SK-N-SH (cell line): ENCODE measurements around the gene TRMT1. TPM values are rescaled to one million over a fixed set of nuclear protein-coding genes. Genes with fewer than 3 reads are reported as not detected.

ENCODE experiments used
- CTCF ChIA-PET: fragments of 300-600, 350-600 bp; formaldehyde crosslinking; extraction: SDS; loops from one replicate; lab custom pipeline; 2021; lab: Yijun Ruan, JAX
- POLR2A ChIA-PET: fragments of 350-600 bp; sonication (Branson Sonifier 250); formaldehyde crosslinking; extraction: SDS; loops from one replicate; lab custom pipeline; 2020; ENCODE audit warnings: antibody characterized with exemption, inconsistent platforms; lab: Yijun Ruan, JAX
- DNase-seq: peaks from one replicate; pipeline ENCODE4 v3.0.0; 2012
- H2AFZ ChIP-seq: fragments of 200-600 bp; sonication (generic); 2 replicates; pipeline ENCODE4 v1.8.1; 2016; ENCODE audit warnings: antibody characterized with exemption, mild to moderate bottlenecking, low read depth
- H3F3A ChIP-seq: fragments of 200-600 bp; sonication (generic); replicated peaks from 2 replicates; pipeline ENCODE3; 2016; ENCODE audit warnings: antibody characterized with exemption, mild to moderate bottlenecking; ENCODE audit not compliant: insufficient read depth
- H3K27ac ChIP-seq, 2 experiments: fragments of 200-500 bp in 1 of 2; fragments of 200-600 bp in 1 of 2; sonication (Bioruptor generic) in 1 of 2; sonication (generic), shearing (Covaris generic) in 1 of 2; 2 replicates each; pipeline versions ENCODE4 v1.5.1 to v1.6.1; 2014 to 2016; ENCODE audit warnings: low read depth in 2 of 2, inconsistent platforms in 1 of 2, low read length in 1 of 2, mild to moderate bottlenecking in 1 of 2, mixed read lengths in 1 of 2
- H3K27me3 ChIP-seq: fragments of 200-600 bp; sonication (generic), shearing (Covaris generic); 2 replicates; pipeline ENCODE4 v1.6.1; 2016; ENCODE audit warnings: mixed run types; ENCODE audit not compliant: insufficient read depth
- H3K36me3 ChIP-seq, 2 experiments: fragments of 200-500 bp in 1 of 2; fragments of 200-600 bp in 1 of 2; sonication (Bioruptor generic) in 1 of 2; sonication (generic) in 1 of 2; replicated peaks in 1 of 2; 2 replicates each; pipeline versions ENCODE3 to v1.5.1; 2014 to 2016; ENCODE audit warnings: low read length in 1 of 2, mild to moderate bottlenecking in 1 of 2; ENCODE audit not compliant: insufficient read depth in 2 of 2, control insufficient read depth in 1 of 2
- H3K4me1 ChIP-seq, 2 experiments: fragments of 200-500 bp in 1 of 2; fragments of 200-600 bp in 1 of 2; sonication (Bioruptor generic) in 1 of 2; sonication (generic), shearing (Covaris generic) in 1 of 2; 2 replicates each; pipeline versions ENCODE4 v1.5.1 to v1.6.1; 2014 to 2016; ENCODE audit warnings: low read depth in 1 of 2, low read length in 1 of 2, mixed run types in 1 of 2; ENCODE audit not compliant: insufficient read depth in 2 of 2, control insufficient read depth in 1 of 2
- H3K4me2 ChIP-seq: fragments of 200-600 bp; sonication (generic), shearing (Covaris generic); 2 replicates; pipeline ENCODE4 v1.6.1; 2017; ENCODE audit warnings: mixed run types
- H3K4me3 ChIP-seq, 2 experiments: fragments of 200-500 bp in 1 of 2; fragments of 200-600 bp in 1 of 2; sonication (Bioruptor generic) in 1 of 2; sonication (generic), shearing (Covaris generic) in 1 of 2; 2 replicates each; pipeline versions ENCODE4 v1.5.1 to v1.8.1; 2014 to 2016; ENCODE audit warnings: low read depth in 2 of 2, inconsistent platforms in 1 of 2, low read length in 1 of 2, mild to moderate bottlenecking in 1 of 2, mixed read lengths in 1 of 2, moderate library complexity in 1 of 2
- H3K79me2 ChIP-seq: fragments of 200-600 bp; sonication (generic); 2 replicates; pipeline ENCODE4 v1.8.1; 2017; ENCODE audit warnings: mild to moderate bottlenecking; ENCODE audit not compliant: insufficient read depth
- H3K9ac ChIP-seq: fragments of 200-600 bp; sonication (generic); 2 replicates; pipeline ENCODE4 v1.6.1; 2017; ENCODE audit warnings: mixed run types
- H3K9me2 ChIP-seq: fragments of 200-600 bp; sonication (generic); 2 replicates; pipeline ENCODE4 v1.6.1; 2017; ENCODE audit warnings: mixed run types
- H3K9me3 ChIP-seq: fragments of 200-600 bp; sonication (generic); 2 replicates; pipeline ENCODE4 v1.6.1; 2017; ENCODE audit warnings: mixed run types, mild to moderate bottlenecking, moderate library complexity
- H4K20me1 ChIP-seq: fragments of 200-600 bp; sonication (generic); 2 replicates; pipeline ENCODE4 v1.6.1; 2017; ENCODE audit warnings: mild to moderate bottlenecking, mixed run types; ENCODE audit not compliant: insufficient read depth
- CHD2 ChIP-seq: fragments of 150-350 bp; IDR thresholded peaks from 2 replicates; pipeline ENCODE4 v1.6.1; 2018; ENCODE audit warnings: low read length; ENCODE audit not compliant: partially characterized antibody
- ELF1 ChIP-seq: IDR thresholded peaks from 2 replicates; pipeline ENCODE4 v1.4.0; 2012
- EP300 ChIP-seq, 2 experiments: IDR thresholded peaks; 2 replicates each; pipeline versions ENCODE4 v1.4.0 to v1.6.1; 2012; ENCODE audit warnings: borderline replicate concordance in 1 of 2, low read depth in 1 of 2, low read length in 1 of 2
- FOSL2 ChIP-seq: IDR thresholded peaks from 2 replicates; pipeline ENCODE4 v1.4.0; 2012; ENCODE audit warnings: low read depth, mild to moderate bottlenecking, moderate library complexity, borderline replicate concordance
- FOXJ3 ChIP-seq: sonication (generic); formaldehyde crosslinking; IDR thresholded peaks from 2 replicates; pipeline ENCODE4 v1.5.1; 2020; ENCODE audit warnings: mild to moderate bottlenecking, missing genetic modification reagents
- GABPA ChIP-seq: IDR thresholded peaks from 2 replicates; pipeline ENCODE4 v1.4.0; 2012; ENCODE audit warnings: low read depth, mild to moderate bottlenecking
- GATA2 ChIP-seq: sonication (generic); formaldehyde crosslinking; IDR thresholded peaks from 2 replicates; pipeline ENCODE4 v1.5.0; 2020; ENCODE audit warnings: mild to moderate bottlenecking, missing genetic modification reagents
- MEF2A ChIP-seq: IDR thresholded peaks from 2 replicates; pipeline ENCODE4 v1.4.0; 2012; ENCODE audit warnings: low read depth, borderline replicate concordance
- MXI1 ChIP-seq: IDR thresholded peaks from 2 replicates; pipeline ENCODE4 v1.6.1; 2012; ENCODE audit warnings: mild to moderate bottlenecking, low read depth, low read length, improper control_type of control experiment
- RAD21 ChIP-seq: IDR thresholded peaks from 2 replicates; pipeline ENCODE4 v1.6.1; 2012; ENCODE audit warnings: mild to moderate bottlenecking, low read length
- RCOR1 ChIP-seq: fragments of 150-350 bp; IDR thresholded peaks from 2 replicates; pipeline ENCODE4 v1.6.1; 2017; ENCODE audit warnings: antibody characterized with exemption, low read length
- RXRA ChIP-seq: IDR thresholded peaks from 2 replicates; pipeline ENCODE4 v1.4.0; 2012; ENCODE audit warnings: low read depth, mild to moderate bottlenecking, borderline replicate concordance
- SMC3 ChIP-seq: IDR thresholded peaks from 2 replicates; pipeline ENCODE4 v1.6.1; 2012; ENCODE audit warnings: low read depth, low read length, improper control_type of control experiment
- TAF1 ChIP-seq: IDR thresholded peaks from 2 replicates; pipeline ENCODE4 v1.6.1; 2012; ENCODE audit warnings: low read depth, mild to moderate bottlenecking, low read length, moderate library complexity, borderline replicate concordance
- TCF12 ChIP-seq: IDR thresholded peaks from 2 replicates; pipeline ENCODE4 v1.4.0; 2012
- TEAD4 ChIP-seq: IDR thresholded peaks from 2 replicates; pipeline ENCODE4 v1.4.0; 2012; ENCODE audit warnings: mild to moderate bottlenecking, borderline replicate concordance; ENCODE audit not compliant: insufficient read depth
- WGBS: methylation state at CpG from one replicate; pipeline ENCODE4 v1.1.6; 2017; ENCODE audit warnings: low lambda C conversion rate; 5-methylcytosine and 5-hydroxymethylcytosine counted together
- polyA plus RNA-seq, 3 experiments: library from polyadenylated mRNA; depleted of rRNA; stranded (reverse); fragments of >200 nt; gene quantifications; 2 replicates each; pipeline ENCODE4 v1.2.3, GENCODE V29; 2012
- TF ChIP-seq, protein P1 (sequence below): IDR thresholded peaks from 2 replicates; pipeline ENCODE4 v1.4.0; 2012; ENCODE audit warnings: low read depth
- TF ChIP-seq, protein P2 (sequence below): IDR thresholded peaks from 2 replicates; pipeline ENCODE4 v1.4.0; 2012; ENCODE audit warnings: low read depth, borderline replicate concordance
- TF ChIP-seq, protein P3 (sequence below): fragments of 200-600 bp; sonication (generic); IDR thresholded peaks from 2 replicates; pipeline ENCODE4 v1.6.1; 2017; ENCODE audit warnings: antibody characterized with exemption, mild to moderate bottlenecking, moderate library complexity
- TF ChIP-seq, protein P4 (sequence below): fragments of 150-350 bp; IDR thresholded peaks from 2 replicates; pipeline ENCODE4 v1.6.1; 2016; ENCODE audit warnings: mild to moderate bottlenecking, low read depth, low read length

TRMT1 gene
- polyA plus RNA-seq, 1 of the 3 experiments (the other 2 are of a cell fraction), result 64.9 TPM

DNA sequence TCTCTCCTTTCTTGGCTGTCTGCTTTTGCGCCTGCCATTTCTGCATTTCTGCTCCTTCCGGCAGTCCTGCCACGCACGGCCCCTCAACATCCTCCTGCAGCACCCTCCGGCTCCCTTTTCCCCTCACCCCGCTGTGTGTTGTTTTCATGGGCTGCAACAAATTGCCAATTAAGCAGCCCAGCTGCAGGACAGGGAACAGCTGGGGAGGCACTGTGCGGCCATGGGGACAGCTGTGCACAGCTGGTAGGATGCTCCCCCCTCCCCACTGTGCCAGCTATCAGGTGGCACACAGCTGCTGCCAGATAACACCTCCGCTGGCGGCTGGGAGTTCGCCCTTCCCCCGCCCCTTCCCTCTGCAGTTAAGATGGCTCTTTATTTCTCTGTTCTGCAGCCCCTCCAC lies 39.3 kb downstream of the TRMT1 start:
- Histone ChIP-seq H3K9me2 (no peaks in the 10 kb centered on the region), H3K27me3 (no peaks in the 10 kb centered on the region), H3K27ac (peak overlapping the region in 1 of 2 experiments; percentile 91; a peak in 2 of 4 replicates), H3F3A (no peaks in the 10 kb centered on the region), H2AFZ (no peak overlapping the region), H3K4me1 (peaks cover 10 to 55% of the 10 kb centered on the region in 2 experiments; a peak in 3 of 4 replicates), H3K4me2 (no peak overlapping the region), H3K4me3 (no peak overlapping the region)
- peak; percentile 86 for DNase-seq
- POLR2A ChIA-PET, result interaction anchor here (1.0 to 2.4 kb wide), 4 partner anchors 14 to 139 kb away, joined by 3 to 9 read pairs (median 4); partner anchors contain the start of genes CALR and DAND5
- CTCF ChIA-PET, result interaction anchor here (0.7 to 35.2 kb wide), 10 partner anchors 9 to 195 kb away, joined by 3 to 506 read pairs (median 14); no protein-coding TSS in a partner anchor
- no peak for TF ChIP-seq GABPA
- TF ChIP-seq RXRA, result no peak
- peak; percentile 86 for TF ChIP-seq GATA2 (CRISPR knock-in tag)
- TF ChIP-seq EP300 (IDR thresholded peaks at IDR 0.05; ENCODE audit: borderline replicate concordance in 1 of 2, low read depth in 1 of 2, low read length in 1 of 2), result peak in 1 of 2 experiments; percentile 52; a peak in 1 of 4 replicates
- TF ChIP-seq RCOR1, result peak; percentile 82
- TF ChIP-seq CHD2, result peak; percentile 56
- TF ChIP-seq, all 33 proteins: peak for 4
- H3K9ac ChIP-seq, result no peak overlapping the region
- H3K9me3 ChIP-seq, result no peaks in the 10 kb centered on the region
- H3K36me3 ChIP-seq, result peaks cover 13 to 31% of the 10 kb centered on the region in 2 experiments
- 89% methylated on average over 11 of the region's 11 CpGs for WGBS
- H3K79me2 ChIP-seq, result no peaks in the 10 kb centered on the region
- no peaks in the 10 kb centered on the region for H4K20me1 ChIP-seq

DNA sequence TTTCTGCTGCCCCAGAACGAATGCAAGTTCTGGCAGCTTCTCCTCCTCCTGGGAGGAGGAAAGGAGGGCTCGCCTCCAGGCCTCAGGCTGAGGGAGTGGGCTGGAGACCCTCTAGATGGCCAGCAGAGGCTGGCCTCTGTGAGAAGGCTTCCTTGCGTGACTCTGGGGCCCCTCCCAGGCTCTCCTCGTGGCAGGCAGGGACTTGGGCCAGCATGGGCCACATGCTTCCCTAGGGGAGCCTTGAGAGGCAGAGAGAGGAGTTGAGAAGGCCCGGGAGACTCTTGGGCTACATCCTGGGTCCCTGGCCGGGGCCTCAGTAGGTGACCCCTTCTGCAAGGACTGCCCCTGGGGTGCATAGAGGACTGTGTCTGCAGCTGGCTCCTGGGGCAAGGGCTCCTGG lies 39.8 kb downstream of the TRMT1 start:
- H3K27ac ChIP-seq, result peak overlapping the region in 1 of 2 experiments; percentile 91; a peak in 2 of 4 replicates
- H3K4me3 ChIP-seq, result no peak overlapping the region
- peaks cover 10 to 57% of the 10 kb centered on the region in 2 experiments; a peak in 3 of 4 replicates for H3K4me1 ChIP-seq
- H3K79me2 ChIP-seq, result no peaks in the 10 kb centered on the region
- no peaks in the 10 kb centered on the region for H3K9me3 ChIP-seq
- TF ChIP-seq SMC3, result no peak
- no peak for TF ChIP-seq TCF12
- TF ChIP-seq TEAD4, result no peak
- no peak for TF ChIP-seq FOSL2
- TF ChIP-seq ELF1, result no peak
- no peak for TF ChIP-seq MXI1
- TF ChIP-seq, protein P1, sequence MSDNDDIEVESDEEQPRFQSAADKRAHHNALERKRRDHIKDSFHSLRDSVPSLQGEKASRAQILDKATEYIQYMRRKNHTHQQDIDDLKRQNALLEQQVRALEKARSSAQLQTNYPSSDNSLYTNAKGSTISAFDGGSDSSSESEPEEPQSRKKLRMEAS, result no peak
- TF ChIP-seq RAD21, result no peak
- TF ChIP-seq, protein P2, sequence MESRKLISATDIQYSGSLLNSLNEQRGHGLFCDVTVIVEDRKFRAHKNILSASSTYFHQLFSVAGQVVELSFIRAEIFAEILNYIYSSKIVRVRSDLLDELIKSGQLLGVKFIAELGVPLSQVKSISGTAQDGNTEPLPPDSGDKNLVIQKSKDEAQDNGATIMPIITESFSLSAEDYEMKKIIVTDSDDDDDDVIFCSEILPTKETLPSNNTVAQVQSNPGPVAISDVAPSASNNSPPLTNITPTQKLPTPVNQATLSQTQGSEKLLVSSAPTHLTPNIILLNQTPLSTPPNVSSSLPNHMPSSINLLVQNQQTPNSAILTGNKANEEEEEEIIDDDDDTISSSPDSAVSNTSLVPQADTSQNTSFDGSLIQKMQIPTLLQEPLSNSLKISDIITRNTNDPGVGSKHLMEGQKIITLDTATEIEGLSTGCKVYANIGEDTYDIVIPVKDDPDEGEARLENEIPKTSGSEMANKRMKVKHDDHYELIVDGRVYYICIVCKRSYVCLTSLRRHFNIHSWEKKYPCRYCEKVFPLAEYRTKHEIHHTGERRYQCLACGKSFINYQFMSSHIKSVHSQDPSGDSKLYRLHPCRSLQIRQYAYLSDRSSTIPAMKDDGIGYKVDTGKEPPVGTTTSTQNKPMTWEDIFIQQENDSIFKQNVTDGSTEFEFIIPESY, result no peak
- TF ChIP-seq, protein P3, sequence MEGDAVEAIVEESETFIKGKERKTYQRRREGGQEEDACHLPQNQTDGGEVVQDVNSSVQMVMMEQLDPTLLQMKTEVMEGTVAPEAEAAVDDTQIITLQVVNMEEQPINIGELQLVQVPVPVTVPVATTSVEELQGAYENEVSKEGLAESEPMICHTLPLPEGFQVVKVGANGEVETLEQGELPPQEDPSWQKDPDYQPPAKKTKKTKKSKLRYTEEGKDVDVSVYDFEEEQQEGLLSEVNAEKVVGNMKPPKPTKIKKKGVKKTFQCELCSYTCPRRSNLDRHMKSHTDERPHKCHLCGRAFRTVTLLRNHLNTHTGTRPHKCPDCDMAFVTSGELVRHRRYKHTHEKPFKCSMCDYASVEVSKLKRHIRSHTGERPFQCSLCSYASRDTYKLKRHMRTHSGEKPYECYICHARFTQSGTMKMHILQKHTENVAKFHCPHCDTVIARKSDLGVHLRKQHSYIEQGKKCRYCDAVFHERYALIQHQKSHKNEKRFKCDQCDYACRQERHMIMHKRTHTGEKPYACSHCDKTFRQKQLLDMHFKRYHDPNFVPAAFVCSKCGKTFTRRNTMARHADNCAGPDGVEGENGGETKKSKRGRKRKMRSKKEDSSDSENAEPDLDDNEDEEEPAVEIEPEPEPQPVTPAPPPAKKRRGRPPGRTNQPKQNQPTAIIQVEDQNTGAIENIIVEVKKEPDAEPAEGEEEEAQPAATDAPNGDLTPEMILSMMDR, result no peak
- TF ChIP-seq MEF2A, result no peak
- no peak for TF ChIP-seq FOXJ3 (CRISPR knock-in tag)
- no peak for TF ChIP-seq TAF1
- TF ChIP-seq, protein P4, sequence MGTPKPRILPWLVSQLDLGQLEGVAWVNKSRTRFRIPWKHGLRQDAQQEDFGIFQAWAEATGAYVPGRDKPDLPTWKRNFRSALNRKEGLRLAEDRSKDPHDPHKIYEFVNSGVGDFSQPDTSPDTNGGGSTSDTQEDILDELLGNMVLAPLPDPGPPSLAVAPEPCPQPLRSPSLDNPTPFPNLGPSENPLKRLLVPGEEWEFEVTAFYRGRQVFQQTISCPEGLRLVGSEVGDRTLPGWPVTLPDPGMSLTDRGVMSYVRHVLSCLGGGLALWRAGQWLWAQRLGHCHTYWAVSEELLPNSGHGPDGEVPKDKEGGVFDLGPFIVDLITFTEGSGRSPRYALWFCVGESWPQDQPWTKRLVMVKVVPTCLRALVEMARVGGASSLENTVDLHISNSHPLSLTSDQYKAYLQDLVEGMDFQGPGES, result no peak
- 67% methylated on average over 5 of the region's 6 CpGs for WGBS
- H3F3A ChIP-seq, result no peaks in the 10 kb centered on the region
- ChIA-PET POLR2A (interaction anchor here (1.0 to 2.4 kb wide), 4 partner anchors 15 to 139 kb away, joined by 3 to 9 read pairs (median 4); partner anchors contain the start of genes CALR and DAND5), CTCF (interaction anchor here (0.9 to 35.2 kb wide), 6 partner anchors 16 to 111 kb away, joined by 3 to 506 read pairs (median 26); no protein-coding TSS in a partner anchor)
- H3K27me3 ChIP-seq, result no peaks in the 10 kb centered on the region
- no peak overlapping the region for H3K9ac ChIP-seq
- peaks cover 13 to 27% of the 10 kb centered on the region in 2 experiments for H3K36me3 ChIP-seq
- no peak overlapping the region for H2AFZ ChIP-seq
- no peaks in the 10 kb centered on the region for H4K20me1 ChIP-seq
- no peaks in the 10 kb centered on the region for H3K9me2 ChIP-seq
- H3K4me2 ChIP-seq, result no peak overlapping the region
- DNase-seq, result no peak
